Measurements from ENCODE around the gene TRAPPC3.

GRCh38 chr1:36109041-36109679 lies 40.1 kb downstream of the TRAPPC3 start:
- TF ChIP-seq CTCF (conservative IDR thresholded peaks at IDR 0.05 in 1 of 2, IDR thresholded peaks at IDR 0.05 in 1 of 2; ENCODE audit: low read depth in 1 of 2, low read length in 2 of 2) (no peak), EZH2 (IDR thresholded peaks at IDR 0.05; ENCODE audit: low read length, missing control alignments) (no peak)
